Measurements from ENCODE around the gene LRIG1.
A peak's percentile ranks its signal among the peaks of the same experiment; 100 is the strongest.

The LRIG1 gene

GRCh38 chr3:66467996-66468735 is 32.7 kb downstream of the LRIG1 start:
- DNase-seq: no peak

DNA sequence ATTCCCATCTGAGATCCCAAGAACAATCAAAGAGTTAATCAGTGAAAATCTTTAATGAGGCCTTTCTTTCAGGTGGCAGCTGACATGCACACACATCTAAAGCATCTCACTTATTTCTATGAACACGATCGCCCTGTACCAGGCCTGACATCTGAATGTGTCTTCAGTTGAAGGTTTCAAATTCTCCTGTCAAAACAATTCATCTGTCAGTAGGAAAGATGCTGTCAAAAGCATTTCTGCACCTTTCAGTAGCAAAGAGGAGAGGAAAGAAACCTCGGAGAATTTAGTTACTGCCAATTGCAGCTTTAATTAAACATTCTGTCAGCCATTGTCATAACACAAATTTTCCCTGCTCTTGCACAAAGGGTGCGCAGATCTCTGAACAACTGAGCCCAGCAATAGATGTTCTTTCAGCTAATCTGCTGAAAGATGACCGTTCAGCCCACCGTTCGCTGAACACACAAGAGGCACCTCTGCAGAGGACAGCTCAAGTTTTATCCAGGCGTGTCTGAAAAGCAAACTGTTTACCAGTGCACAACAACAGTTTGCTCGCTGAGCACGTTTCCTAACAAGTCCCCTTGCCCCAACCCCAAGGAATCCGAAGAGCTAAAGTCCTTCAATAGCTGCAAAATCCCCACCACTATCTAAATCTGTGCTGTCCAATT is 34.1 kb downstream of the LRIG1 start:
- no peak for DNase-seq

DNA sequence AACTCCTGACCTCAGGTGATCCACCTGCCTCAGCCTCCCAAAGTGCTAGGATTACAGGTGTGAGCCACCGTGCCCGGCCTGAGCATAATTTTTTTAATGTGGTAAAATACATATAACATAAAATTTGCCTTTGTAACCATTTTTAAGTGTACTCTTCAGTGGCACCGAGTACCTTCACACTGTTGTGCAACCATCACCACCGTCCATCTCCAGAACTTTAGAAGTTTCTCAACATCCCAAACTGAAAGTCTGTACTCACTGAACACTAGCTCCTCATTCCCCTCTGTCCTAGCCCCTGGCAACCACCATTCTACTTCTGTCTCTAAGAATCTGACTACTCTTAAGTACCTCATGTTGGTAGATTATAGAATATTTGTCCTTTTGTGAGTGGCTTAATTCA is 35.2 kb downstream of the LRIG1 start:
- DNase-seq: no peak

DNA sequence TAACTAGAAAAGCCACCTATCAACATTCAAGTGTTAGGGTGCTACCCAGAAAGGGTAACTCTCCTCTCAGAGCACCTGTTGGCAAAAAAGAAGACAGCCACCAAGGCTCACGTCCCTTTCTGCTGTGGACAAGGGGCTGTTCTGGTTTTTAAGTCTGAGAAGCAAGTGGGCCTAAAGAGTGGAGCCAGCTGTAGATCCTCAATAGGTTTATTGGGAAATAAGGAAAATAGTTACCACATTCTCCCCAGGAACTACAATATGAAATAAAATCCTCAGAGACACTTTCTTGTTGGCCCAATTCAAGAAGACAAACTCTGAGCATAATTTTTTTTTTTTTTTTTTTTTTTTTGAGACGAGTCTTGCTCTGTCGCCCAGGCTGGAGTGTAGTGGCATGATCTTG is 35.8 kb downstream of the LRIG1 start:
- no peak for DNase-seq

DNA sequence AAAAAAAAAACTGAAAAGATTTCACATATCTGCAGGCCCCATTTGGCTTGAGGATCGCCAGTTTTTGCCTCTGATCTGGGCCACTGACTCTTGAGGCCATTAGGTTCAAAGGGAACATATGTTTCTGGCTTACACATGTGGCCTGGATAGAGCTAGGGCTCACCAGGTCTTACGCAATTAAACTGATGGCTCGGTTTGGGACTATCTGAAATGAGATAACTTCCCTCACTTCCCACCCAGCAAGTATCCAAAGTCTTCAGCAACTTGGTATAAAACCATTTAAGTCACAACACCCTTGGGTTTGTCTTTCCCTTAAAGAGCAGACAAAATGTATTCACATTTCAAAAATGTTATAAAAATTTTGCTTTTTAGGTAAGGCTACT is 36.3 kb downstream of the LRIG1 start:
- DNase-seq: no peak

GRCh38 chr3:66463730-66464511 is 36.9 kb downstream of the LRIG1 start:
- no peak for DNase-seq

GRCh38 chr3:66463054-66463631 is 37.7 kb downstream of the LRIG1 start:
- DNase-seq: no peak

DNA sequence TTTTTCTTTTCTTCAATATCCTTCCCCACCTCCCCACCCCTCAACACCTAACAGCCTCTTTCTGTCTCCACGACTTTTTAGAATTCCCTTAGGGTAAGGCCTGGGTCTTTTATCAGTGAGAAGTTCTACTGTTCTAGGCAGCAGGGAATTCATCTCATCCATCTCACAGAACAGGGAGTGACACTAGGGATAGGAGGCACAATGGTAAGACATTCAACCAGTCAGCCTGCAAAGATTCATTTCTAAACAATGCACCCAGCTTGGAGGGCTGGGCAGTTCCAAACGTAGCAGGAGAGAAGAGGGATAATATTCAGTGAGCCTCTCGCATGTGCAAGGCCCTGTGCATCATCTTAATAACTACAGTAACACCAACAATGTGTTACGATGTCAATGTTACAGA is 43.6 kb downstream of the LRIG1 start:
- no peak for DNase-seq

- DNase-seq: no peak
These were observed 44.1 kb downstream of the LRIG1 start for GRCh38 chr3:66456711-66457173.

DNA sequence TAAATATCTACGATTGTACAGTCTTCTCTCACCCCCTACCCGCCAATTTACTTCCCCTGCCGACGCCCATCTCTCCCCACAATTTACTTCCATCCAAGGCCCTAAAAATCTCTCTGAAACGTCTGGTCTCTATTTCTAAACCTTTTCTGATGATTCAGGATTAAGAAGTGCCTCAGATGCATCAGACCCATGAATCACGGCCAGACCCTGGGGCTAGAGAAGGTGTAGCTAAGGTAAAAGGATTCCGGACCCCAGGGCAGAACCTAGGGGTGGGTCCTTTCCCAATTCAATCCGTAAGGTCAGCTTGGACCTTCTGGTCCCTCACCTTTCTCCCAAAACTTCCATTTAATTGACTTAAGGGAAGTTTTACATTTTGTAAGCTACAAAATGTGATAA is 46.4 kb downstream of the LRIG1 start:
- no peak for DNase-seq

DNA sequence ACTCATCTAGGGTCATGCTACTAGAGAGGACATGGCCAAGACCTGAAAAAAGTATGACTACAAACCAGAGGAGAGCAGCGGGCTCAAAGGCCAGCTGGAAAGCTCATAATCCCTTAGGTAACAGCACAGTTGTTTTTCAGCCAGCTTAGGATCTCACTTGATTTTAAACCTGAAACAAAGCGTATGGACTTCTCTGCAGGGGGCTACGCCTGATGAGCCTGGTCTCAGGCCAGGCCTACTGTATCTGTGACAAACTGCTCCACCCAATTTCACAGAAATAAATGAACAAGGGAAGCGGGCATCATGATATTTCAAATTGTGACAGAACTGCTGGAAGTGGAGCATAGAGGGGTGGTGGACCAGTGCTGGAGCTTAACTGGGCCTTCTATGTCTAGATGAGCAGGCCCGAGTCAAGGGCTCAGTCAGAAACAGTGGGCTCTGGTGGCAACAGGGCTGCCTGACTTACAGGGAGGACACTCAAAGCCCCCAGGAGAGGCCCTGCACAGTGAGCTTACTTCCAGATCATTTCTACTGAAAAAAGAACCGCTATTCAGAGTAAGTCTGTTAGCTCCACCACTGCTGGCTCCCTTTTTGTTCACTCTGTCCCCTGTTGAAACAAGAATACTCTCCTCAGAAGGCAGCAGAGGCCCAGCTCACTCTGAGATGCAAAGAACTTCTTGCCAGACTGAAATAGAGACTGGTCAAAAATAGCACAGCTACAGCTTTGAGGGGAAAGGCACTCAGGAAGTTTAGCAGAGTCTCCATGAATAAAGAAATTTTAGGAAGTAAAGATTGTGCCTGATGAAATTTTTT is 47.0 kb downstream of the LRIG1 start:
- peak; percentile 40 for DNase-seq

DNA sequence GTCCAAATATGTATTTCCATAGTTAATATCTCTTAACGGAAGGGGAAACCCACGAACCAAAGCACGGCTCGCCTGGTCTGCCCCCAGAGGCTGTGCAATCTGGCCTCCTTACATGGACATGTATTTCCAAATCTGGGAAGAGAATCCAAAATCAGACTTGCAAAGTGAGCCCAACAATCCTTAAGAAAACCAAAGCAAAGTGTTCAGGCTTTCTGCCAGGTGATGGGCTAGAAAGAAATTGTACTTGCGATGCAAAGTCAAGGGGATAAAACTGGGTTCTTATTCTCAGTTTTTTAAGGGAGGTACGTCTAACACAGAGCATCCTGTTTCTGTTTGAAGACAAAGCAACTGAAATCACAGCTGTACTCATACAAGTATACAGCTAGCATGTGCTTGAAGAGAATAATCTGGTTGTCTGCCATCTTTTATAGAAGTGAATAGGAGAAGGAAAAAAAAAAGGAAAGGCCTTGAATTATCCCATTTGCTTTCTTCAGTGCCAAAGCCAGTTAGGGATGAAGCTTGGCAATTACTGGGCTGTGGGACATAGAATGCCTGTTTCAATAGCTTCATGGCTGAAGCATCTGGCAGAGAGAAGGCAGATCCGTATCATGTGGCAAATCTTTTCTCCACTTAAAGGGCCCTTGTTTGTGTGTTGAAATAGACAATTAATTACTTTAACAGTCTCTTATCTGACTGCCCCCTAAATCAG is 48.4 kb downstream of the LRIG1 start:
- peak; percentile 49 for DNase-seq

DNA sequence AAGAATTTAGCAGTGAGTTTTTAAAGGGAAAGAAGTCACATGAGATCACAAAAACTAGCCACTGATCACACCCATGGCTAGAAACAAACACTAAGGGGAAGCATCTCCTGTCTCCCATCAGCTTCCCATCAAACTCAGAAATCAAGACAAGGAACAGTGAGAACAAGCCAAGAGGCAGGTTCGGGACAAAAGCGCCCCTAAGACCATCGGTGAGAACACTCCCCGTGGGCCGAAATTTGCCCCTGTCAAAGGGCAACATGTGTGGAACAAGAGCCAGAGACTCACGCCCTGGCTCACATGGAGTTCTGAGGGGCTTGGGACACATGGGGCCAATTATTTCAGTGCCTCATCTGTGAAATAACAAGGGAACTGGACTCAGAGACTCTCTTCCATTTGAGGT is 49.1 kb downstream of the LRIG1 start:
- no peak for DNase-seq

DNA sequence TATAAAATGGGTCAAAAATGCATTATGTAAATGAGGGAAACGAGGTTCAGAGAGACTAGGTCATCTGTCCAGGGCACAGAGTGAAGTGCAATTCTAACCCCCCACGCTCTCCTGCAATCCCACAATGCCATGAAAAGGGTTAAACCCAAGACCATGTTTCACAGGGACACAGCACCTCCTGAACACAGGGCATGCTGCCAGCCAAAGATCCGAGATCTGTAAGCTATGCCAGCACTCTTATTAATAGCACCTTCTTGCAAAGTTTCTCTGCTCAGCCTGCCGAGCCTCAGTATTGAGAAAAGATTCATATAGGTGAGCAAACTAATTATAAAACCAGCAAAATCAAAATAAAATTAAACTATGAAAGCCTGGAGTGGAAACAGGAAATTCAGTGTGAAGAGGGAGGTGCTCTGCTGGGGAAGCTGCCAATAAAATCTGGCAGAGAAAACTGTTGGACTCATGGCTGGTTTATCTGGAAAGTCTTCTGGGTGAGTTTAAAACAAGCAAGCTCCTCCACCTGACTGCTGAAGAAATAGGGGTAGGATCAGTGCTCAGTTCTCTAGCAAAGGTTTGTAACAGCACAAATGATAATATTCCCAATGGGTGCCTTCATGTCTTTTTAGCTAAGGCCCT is 50.3 kb downstream of the LRIG1 start:
- DNase-seq: no peak

DNA sequence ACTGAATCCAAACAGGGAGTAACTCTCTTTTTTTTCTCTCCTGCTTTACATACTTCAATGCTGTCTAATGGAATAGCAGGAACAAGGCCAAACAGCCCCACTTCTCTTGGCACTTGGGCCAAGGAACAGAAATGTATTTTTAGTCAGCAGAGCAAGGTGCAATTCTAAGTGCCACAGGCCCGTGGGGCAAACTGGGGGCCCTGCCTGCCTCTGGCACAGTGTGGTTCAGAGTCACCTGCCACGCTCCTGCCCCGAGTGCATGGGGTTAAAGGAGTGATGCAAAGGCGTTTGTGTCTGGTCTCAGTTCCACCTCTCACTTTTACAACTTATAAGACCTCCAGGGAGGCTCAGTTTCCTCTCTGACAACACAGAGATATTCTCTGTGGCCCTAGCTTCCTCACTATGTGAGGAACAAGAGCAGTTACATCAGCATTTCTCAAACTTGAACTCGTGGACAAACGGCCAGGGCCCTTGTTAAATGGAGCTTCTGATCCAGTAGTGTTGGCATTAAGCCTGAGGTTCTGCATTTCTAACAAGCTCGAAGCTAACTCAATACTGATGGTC is 51.3 kb downstream of the LRIG1 start:
- DNase-seq: no peak

DNA sequence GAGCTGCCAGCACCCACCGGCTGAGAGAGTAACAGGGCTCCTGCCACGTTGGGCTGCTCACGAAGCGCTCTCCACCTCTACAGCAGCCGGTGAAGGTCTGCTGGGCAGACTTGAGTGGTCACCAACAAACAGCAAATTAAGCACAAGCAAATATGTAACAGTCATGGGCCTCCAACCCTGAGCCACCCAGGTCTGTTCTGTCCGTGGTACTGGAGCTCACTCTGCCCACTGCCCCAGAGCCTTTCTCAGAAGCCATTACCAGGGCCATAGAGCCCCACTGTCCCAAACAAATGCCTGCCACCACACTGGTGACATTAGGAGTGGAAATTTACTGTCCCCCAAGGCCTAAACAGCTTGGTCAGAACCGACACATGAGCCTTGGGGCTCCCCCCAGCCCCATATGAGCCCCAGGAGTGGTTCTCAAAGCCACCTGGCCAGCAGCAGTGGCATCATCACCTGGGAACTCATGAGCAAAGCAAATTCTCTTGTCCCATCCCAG is 56.6 kb downstream of the LRIG1 start:
- no peak for DNase-seq

- DNase-seq: no peak
These were observed 57.6 kb downstream of the LRIG1 start for GRCh38 chr3:66443118-66443803.

- DNase-seq: no peak
These were observed 58.3 kb downstream of the LRIG1 start for GRCh38 chr3:66442254-66443117.

DNA sequence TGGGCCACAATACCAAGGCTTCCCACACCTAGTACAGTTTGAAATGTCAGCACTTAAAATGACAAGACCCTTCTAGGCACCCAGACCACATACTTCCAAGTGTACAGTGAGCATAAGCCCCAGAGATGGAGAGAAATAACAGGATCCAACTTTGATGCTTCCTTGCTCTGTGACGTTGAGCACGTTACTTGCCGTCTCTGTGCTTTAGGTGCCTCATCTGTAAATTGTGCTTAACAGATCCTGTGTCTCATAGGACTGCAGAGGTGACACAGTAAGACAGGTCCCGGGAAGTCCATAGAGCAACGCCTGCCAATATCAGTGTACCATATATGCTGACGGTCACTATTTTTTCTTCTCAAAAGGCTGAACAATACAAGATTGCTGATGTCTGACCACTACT is 59.1 kb downstream of the LRIG1 start:
- DNase-seq: no peak
